Caco-2 (cell line): ENCODE results near the gene LIMCH1. TPM values are rescaled to one million over a fixed set of nuclear protein-coding genes. Genes with fewer than 3 reads are reported as not detected.

Source experiments
- BruUV-seq: library from RNA; stranded (reverse); fragments of 400-500 nt; replicated peaks from 2 replicates; lab custom pipeline; 2021; lab: Mats Ljungman, UMichigan
- CTCF ChIA-PET: fragments of 300-600 bp; sonication (Branson Sonifier 250); formaldehyde crosslinking; loops from one replicate; lab custom pipeline; 2022; ENCODE audit warnings: antibody characterized with exemption; lab: Charles Lee
- POLR2A ChIA-PET: fragments of 300-600 bp; sonication (Branson Sonifier 250); formaldehyde crosslinking; loops from one replicate; lab custom pipeline; 2022; ENCODE audit warnings: antibody characterized with exemption; lab: Charles Lee
- DNase-seq, 2 experiments: peaks; one replicate each; pipeline versions ENCODE4 v3.0.0 to v3.0.0-alpha.2; 2020 to 2022
- H3K27me3 ChIP-seq: replicated peaks from 2 replicates; pipeline ENCODE4 v1.6.0; 2011; ENCODE audit warnings: low read length; ENCODE audit not compliant: control insufficient read depth, insufficient read depth
- H3K36me3 ChIP-seq: 2 replicates; pipeline ENCODE4 v1.5.1; 2011; ENCODE audit warnings: low read length; ENCODE audit not compliant: control insufficient read depth, insufficient read depth
- H3K4me1 ChIP-seq: fragments of 250-450 bp; sonication (Bioruptor Pico); 2 replicates; pipeline ENCODE4 v1.5.1; 2020; ENCODE audit warnings: mild to moderate bottlenecking
- H3K4me3 ChIP-seq: 2 replicates; pipeline ENCODE4 v1.5.1; 2011; ENCODE audit warnings: low read depth, mild to moderate bottlenecking, control low read depth, low read length
- H3K9me3 ChIP-seq: fragments of 250-450 bp; sonication (Bioruptor Pico); 2 replicates; pipeline ENCODE4 v1.5.1; 2020; ENCODE audit warnings: mild to moderate bottlenecking, moderate library complexity
- H3K27ac Mint-ChIP-seq: one replicate; pipeline ENCODE4 v1.8.0; 2022; ENCODE audit warnings: mixed read lengths; ENCODE audit not compliant: unreplicated experiment
- H3K27me3 Mint-ChIP-seq: one replicate; pipeline ENCODE4 v1.8.0; 2022; ENCODE audit warnings: mixed read lengths; ENCODE audit not compliant: insufficient read depth, unreplicated experiment
- H3K36me3 Mint-ChIP-seq: one replicate; pipeline ENCODE4 v1.8.0; 2022; ENCODE audit warnings: mild to moderate bottlenecking, mixed read lengths; ENCODE audit not compliant: insufficient read depth, unreplicated experiment
- H3K4me1 Mint-ChIP-seq: one replicate; pipeline ENCODE4 v1.8.0; 2022; ENCODE audit warnings: low read depth, mixed read lengths; ENCODE audit not compliant: unreplicated experiment
- H3K4me3 Mint-ChIP-seq: one replicate; pipeline ENCODE4 v1.8.0; 2022; ENCODE audit warnings: mild to moderate bottlenecking, moderate library complexity, mixed read lengths; ENCODE audit not compliant: unreplicated experiment
- H3K9me3 Mint-ChIP-seq: one replicate; pipeline ENCODE4 v1.8.0; 2022; ENCODE audit warnings: mixed read lengths; ENCODE audit not compliant: unreplicated experiment
- intact Hi-C: fragments of 100-400 bp; cut with micrococcal nuclease; formaldehyde crosslinking; loops from one replicate; pipeline ENCODE4 v1.10.0; 2022; ENCODE audit not compliant: unreplicated experiment
- total RNA-seq: library from RNA; stranded (reverse); gene quantifications from 2 replicates; pipeline ENCODE4 v1.2.3, GENCODE V29; 2022
- TF ChIP-seq, protein P1 (sequence below), 2 experiments: fragments of 200-600 bp in 1 of 2; IDR thresholded peaks; 1 replicate in 1 of 2; 2 replicates in 1 of 2; pipeline versions ENCODE4 v1.5.1 to v1.8.0; 2011 to 2022; ENCODE audit warnings: antibody characterized with exemption in 1 of 2, control low read depth in 1 of 2, inconsistent platforms in 1 of 2, low read depth in 1 of 2, low read length in 1 of 2, mild to moderate bottlenecking in 1 of 2, moderate library complexity in 1 of 2; ENCODE audit not compliant: insufficient read depth in 1 of 2, severe bottlenecking in 1 of 2, unreplicated experiment in 1 of 2

Gene LIMCH1
- total RNA-seq, 1 experiment from 2014 or later = 8.4 TPM

- ChIA-PET POLR2A (no interaction called here), CTCF (no interaction called here)
- TF ChIP-seq, protein P1, sequence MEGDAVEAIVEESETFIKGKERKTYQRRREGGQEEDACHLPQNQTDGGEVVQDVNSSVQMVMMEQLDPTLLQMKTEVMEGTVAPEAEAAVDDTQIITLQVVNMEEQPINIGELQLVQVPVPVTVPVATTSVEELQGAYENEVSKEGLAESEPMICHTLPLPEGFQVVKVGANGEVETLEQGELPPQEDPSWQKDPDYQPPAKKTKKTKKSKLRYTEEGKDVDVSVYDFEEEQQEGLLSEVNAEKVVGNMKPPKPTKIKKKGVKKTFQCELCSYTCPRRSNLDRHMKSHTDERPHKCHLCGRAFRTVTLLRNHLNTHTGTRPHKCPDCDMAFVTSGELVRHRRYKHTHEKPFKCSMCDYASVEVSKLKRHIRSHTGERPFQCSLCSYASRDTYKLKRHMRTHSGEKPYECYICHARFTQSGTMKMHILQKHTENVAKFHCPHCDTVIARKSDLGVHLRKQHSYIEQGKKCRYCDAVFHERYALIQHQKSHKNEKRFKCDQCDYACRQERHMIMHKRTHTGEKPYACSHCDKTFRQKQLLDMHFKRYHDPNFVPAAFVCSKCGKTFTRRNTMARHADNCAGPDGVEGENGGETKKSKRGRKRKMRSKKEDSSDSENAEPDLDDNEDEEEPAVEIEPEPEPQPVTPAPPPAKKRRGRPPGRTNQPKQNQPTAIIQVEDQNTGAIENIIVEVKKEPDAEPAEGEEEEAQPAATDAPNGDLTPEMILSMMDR (IDR thresholded peaks at IDR 0.05; ENCODE audit: insufficient read depth in 1 of 2, low read depth in 1 of 2, low read length in 1 of 2, severe bottlenecking in 1 of 2, unreplicated experiment in 1 of 2) = no peak
- Mint-ChIP-seq H3K27me3 (no peaks in the 10 kb centered on the region), H3K4me3 (no peak overlapping the region), H3K9me3 (no peaks in the 10 kb centered on the region), H3K36me3 (no peaks in the 10 kb centered on the region), H3K4me1 (no peaks in the 10 kb centered on the region), H3K27ac (no peak overlapping the region)
- no peak for DNase-seq
- H3K27me3 ChIP-seq = no peaks in the 10 kb centered on the region
- BruUV-seq = no TSS peak
- H3K4me3 ChIP-seq = no peak overlapping the region
- no peaks in the 10 kb centered on the region for H3K4me1 ChIP-seq
- intact Hi-C loops = no loop called here
- H3K9me3 ChIP-seq = no peaks in the 10 kb centered on the region
- H3K36me3 ChIP-seq = no peaks in the 10 kb centered on the region
Measured at GRCh38 chr4:41619161-41619560, 81.2 kb downstream of the LIMCH1 start.

DNA sequence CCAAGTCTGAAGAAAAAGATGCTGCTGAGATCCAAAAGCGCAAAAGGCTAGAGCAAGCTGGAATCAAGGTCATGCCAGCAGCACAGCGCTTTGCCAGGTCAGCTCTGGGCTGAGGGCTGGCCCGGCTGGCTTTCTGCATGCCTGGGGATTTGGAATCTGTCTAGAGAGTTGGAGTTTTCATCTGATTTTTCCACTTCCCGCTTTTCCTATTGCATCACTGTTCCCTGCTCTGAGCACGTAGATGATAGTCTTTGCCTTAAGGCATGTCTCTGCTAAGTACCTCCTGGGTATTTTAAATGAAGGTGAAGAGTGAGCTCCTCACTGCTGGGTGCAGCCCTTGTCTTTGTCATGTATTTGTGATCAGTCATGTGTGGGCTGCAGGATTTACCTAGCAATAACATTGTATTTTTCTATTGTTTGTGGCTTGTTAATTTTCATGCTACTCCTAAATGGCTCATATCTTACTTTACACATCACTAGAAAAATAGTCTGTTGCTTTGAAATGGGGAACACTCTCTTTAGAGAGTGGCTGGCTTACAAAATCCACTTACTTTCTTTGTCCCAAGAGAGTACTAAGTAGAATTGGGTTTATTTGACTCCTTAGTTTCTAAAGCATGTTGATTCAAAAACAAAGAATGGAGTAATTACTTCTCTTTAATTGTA, 82.8 kb downstream of the LIMCH1 start:
- no peak for DNase-seq
- POLR2A ChIA-PET = no interaction called here
- no peak overlapping the region for H3K27ac Mint-ChIP-seq
- TF ChIP-seq, protein P1 (IDR thresholded peaks at IDR 0.05; ENCODE audit: insufficient read depth in 1 of 2, low read depth in 1 of 2, low read length in 1 of 2, severe bottlenecking in 1 of 2, unreplicated experiment in 1 of 2) = no peak
- no peaks in the 10 kb centered on the region for H3K9me3 ChIP-seq
- no peak overlapping the region for H3K4me3 ChIP-seq
- no peaks in the 10 kb centered on the region for H3K4me1 ChIP-seq
- intact Hi-C loops = no loop called here
- no peaks in the 10 kb centered on the region for H3K36me3 ChIP-seq
- H3K27me3 Mint-ChIP-seq = no peaks in the 10 kb centered on the region
- H3K4me3 Mint-ChIP-seq = no peak overlapping the region
- CTCF ChIA-PET = no interaction called here
- no peaks in the 10 kb centered on the region for H3K36me3 Mint-ChIP-seq
- BruUV-seq = no TSS peak
- H3K4me1 Mint-ChIP-seq = no peaks in the 10 kb centered on the region
- H3K9me3 Mint-ChIP-seq = no peaks in the 10 kb centered on the region
- no peaks in the 10 kb centered on the region for H3K27me3 ChIP-seq

GRCh38 chr4:41622787-41623186, 84.8 kb downstream of the LIMCH1 start:
- intact Hi-C loops = no loop called here
- CTCF ChIA-PET = no interaction called here
- no TSS peak for BruUV-seq

More at GRCh38 chr4:41622787-41623186, 84.8 kb downstream of the LIMCH1 start:
- POLR2A ChIA-PET = no interaction called here
- H3K27me3 Mint-ChIP-seq = no peaks in the 10 kb centered on the region
- H3K4me1 Mint-ChIP-seq = no peaks in the 10 kb centered on the region
- Histone ChIP-seq H3K36me3 (no peaks in the 10 kb centered on the region), H3K4me1 (no peaks in the 10 kb centered on the region), H3K27me3 (no peaks in the 10 kb centered on the region), H3K9me3 (no peaks in the 10 kb centered on the region), H3K4me3 (no peak overlapping the region)
- DNase-seq = no peak
- TF ChIP-seq, protein P1 (IDR thresholded peaks at IDR 0.05; ENCODE audit: insufficient read depth in 1 of 2, low read depth in 1 of 2, low read length in 1 of 2, severe bottlenecking in 1 of 2, unreplicated experiment in 1 of 2) = no peak
- no peak overlapping the region for H3K27ac Mint-ChIP-seq
- no peak overlapping the region for H3K4me3 Mint-ChIP-seq
- no peaks in the 10 kb centered on the region for H3K36me3 Mint-ChIP-seq
- no peaks in the 10 kb centered on the region for H3K9me3 Mint-ChIP-seq
